ENCODE measurements around the gene XIRP1. TPM values are rescaled to one million over a fixed set of nuclear protein-coding genes. Genes with fewer than 3 reads are reported as not detected.

XIRP1 gene
- total and polyA plus RNA-seq, 2 experiments from 2014 or later, result 136 to 315 TPM

DNA sequence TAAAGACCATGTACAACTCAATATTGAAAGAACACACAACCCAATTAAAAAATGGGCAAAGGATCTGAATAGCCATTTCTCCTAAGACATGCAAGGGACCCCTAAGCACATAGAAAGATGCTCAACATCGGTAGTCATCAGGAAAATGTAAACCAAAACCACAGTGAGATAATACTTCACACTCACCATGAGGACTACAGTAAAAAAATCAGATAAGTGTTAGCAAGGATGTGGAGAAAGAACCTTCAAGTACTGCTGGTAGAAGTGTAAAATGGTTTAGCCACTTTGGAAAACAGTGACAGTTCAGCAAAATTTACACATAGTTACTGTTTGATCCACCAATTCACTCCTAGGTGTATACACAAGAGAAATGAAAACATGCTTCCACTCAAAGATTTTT, 30.1 kb upstream of the XIRP1 start:
- Histone ChIP-seq H3K27me3 (no peaks in the 10 kb centered on the region), H3K4me3 (no peak overlapping the region), H3K36me3 (no peaks in the 10 kb centered on the region), H3K4me1 (ENCODE audit: low read depth) (peaks cover 38% of the 10 kb centered on the region), H3K27ac (no peak overlapping the region), H3K9me3 (ENCODE audit: low read depth) (no peaks in the 10 kb centered on the region)
- no peak for TF ChIP-seq CTCF (IDR thresholded peaks at IDR 0.05; ENCODE audit: low read depth, low read length)
- DNase-seq (ENCODE audit: low read depth in 1 of 2, low spot score in 1 of 2), result no peak

DNA sequence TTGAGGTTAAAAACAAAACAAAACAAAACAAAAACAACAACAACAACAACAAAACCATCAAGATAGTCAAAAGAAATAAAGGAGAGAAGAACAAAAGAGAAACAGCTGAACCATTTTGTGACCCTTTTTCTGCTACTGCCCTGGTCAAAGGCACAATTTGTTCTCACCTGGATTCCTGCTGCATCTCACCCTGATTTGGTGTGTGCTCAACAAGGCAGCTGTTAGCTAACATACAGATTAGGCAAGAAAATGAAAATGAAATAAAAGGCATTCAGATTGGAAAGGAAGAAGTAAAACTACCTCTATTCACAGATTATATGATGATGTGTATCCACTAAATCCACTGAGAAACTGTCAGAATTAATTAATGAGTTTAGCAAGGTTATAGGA, 28.7 kb upstream of the XIRP1 start:
- H3K36me3 ChIP-seq, result no peaks in the 10 kb centered on the region
- no peak overlapping the region for H3K4me3 ChIP-seq
- TF ChIP-seq CTCF (IDR thresholded peaks at IDR 0.05; ENCODE audit: low read depth, low read length), result no peak
- H3K4me1 ChIP-seq (ENCODE audit: low read depth), result peaks cover 42% of the 10 kb centered on the region
- no peaks in the 10 kb centered on the region for H3K9me3 ChIP-seq (ENCODE audit: low read depth)
- DNase-seq (ENCODE audit: low read depth in 1 of 2, low spot score in 1 of 2), result no peak
- peak overlapping the region; percentile 92 for H3K27ac ChIP-seq
- H3K27me3 ChIP-seq, result no peaks in the 10 kb centered on the region

- Histone ChIP-seq H3K27ac (peak overlapping the region; percentile 92), H3K36me3 (no peaks in the 10 kb centered on the region), H3K4me3 (no peak overlapping the region), H3K27me3 (no peaks in the 10 kb centered on the region), H3K9me3 (ENCODE audit: low read depth) (no peaks in the 10 kb centered on the region), H3K4me1 (ENCODE audit: low read depth) (peaks cover 48% of the 10 kb centered on the region)
- TF ChIP-seq CTCF (IDR thresholded peaks at IDR 0.05; ENCODE audit: low read depth, low read length), result no peak
- peak in 1 of 2 donors; percentile 77 for DNase-seq (ENCODE audit: low read depth in 1 of 2, low spot score in 1 of 2)
Measured at GRCh38 chr3:39220407-39221140, 28.2 kb upstream of the XIRP1 start.

DNA sequence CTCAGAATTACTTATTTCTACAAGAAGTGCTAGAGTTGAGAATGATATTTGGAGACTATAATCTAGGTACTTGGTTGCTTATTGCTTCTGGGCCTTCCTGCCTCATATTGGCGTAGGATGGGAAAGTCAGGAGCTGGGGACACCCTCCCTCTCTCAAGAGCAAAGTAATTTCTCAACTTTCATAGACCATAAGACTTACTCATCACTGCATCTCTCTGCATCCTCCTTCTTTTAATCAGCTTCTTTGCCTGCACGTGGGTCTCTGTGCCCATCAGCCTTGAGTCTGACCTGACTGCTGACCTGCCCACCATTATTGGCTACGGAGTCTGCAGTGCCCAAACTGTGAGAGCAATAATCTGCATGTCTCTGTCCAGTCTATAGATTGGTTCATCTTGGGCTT, 27.3 kb upstream of the XIRP1 start:
- no peaks in the 10 kb centered on the region for H3K36me3 ChIP-seq
- no peak for TF ChIP-seq CTCF (IDR thresholded peaks at IDR 0.05; ENCODE audit: low read depth, low read length)
- H3K4me1 ChIP-seq (ENCODE audit: low read depth), result peaks cover 48% of the 10 kb centered on the region
- DNase-seq (ENCODE audit: low read depth in 1 of 2, low spot score in 1 of 2), result no peak
- no peaks in the 10 kb centered on the region for H3K27me3 ChIP-seq
- H3K4me3 ChIP-seq, result no peak overlapping the region
- H3K9me3 ChIP-seq (ENCODE audit: low read depth), result no peaks in the 10 kb centered on the region
- peak overlapping the region; percentile 92 for H3K27ac ChIP-seq

- no peak for DNase-seq (ENCODE audit: low read depth in 1 of 2, low spot score in 1 of 2)
- no peak overlapping the region for H3K27ac ChIP-seq
Measured at GRCh38 chr3:39216176-39216790, 23.9 kb upstream of the XIRP1 start.

More at GRCh38 chr3:39216176-39216790, 23.9 kb upstream of the XIRP1 start:
- Histone ChIP-seq H3K9me3 (ENCODE audit: low read depth) (no peaks in the 10 kb centered on the region), H3K4me1 (ENCODE audit: low read depth) (peaks cover 28% of the 10 kb centered on the region), H3K27me3 (no peaks in the 10 kb centered on the region), H3K36me3 (no peaks in the 10 kb centered on the region), H3K4me3 (no peak overlapping the region)
- no peak for TF ChIP-seq CTCF (IDR thresholded peaks at IDR 0.05; ENCODE audit: low read depth, low read length)

Data from cardiac muscle cell (in vitro differentiated cells and primary cell).